H1 (cell line): ENCODE measurements around the gene ZMYND12. TPM values are rescaled to one million over a fixed set of nuclear protein-coding genes. Genes with fewer than 3 reads are reported as not detected.

ENCODE experiments used
- CTCF ChIA-PET: fragments of 300-600 bp; sonication (Branson Sonifier 250); formaldehyde crosslinking; loops from one replicate; lab custom pipeline; 2021; ENCODE audit not compliant: partially characterized antibody; lab: Charles Lee
- POLR2A ChIA-PET: fragments of 300-600 bp; sonication (Branson Sonifier 250); formaldehyde crosslinking; loops from one replicate; lab custom pipeline; 2021; ENCODE audit warnings: inconsistent platforms; ENCODE audit not compliant: partially characterized antibody; lab: Charles Lee
- DNase-seq, 2 experiments: peaks; one replicate each; pipeline versions ENCODE4 v3.0.0 to v3.0.0-alpha.2; 2010 to 2022; ENCODE audit warnings: low spot score in 2 of 2, low read depth in 1 of 2, mixed read lengths in 1 of 2
- FAIRE-seq: peaks from 2 replicates; lab custom pipeline; 2011; peaks lifted over from hg19 to GRCh38; lab: Jason Lieb, UNC
- H2AFZ ChIP-seq: 2 replicates; pipeline ENCODE4 v1.8.1; 2012; ENCODE audit warnings: low read length, inconsistent platforms
- H2AK5ac ChIP-seq: 2 replicates; pipeline ENCODE4 v1.6.1; 2013; ENCODE audit warnings: low read depth, low read length
- H2BK120ac ChIP-seq: replicated peaks from 2 replicates; pipeline ENCODE3; 2013; ENCODE audit warnings: low read depth, low read length, inconsistent platforms
- H2BK12ac ChIP-seq: 2 replicates; pipeline ENCODE4 v1.6.1; 2013; ENCODE audit warnings: low read depth, low read length
- H2BK15ac ChIP-seq: 2 replicates; pipeline ENCODE4 v1.6.1; 2013; ENCODE audit warnings: low read length
- H2BK20ac ChIP-seq: 2 replicates; pipeline ENCODE4 v1.6.1; 2013; ENCODE audit warnings: low read length
- H2BK5ac ChIP-seq: 2 replicates; pipeline ENCODE4 v1.6.1; 2013; ENCODE audit warnings: low read depth, low read length
- H3K14ac ChIP-seq: 2 replicates; pipeline ENCODE4 v1.6.1; 2013; ENCODE audit warnings: inconsistent platforms; ENCODE audit not compliant: insufficient read length
- H3K18ac ChIP-seq: 2 replicates; pipeline ENCODE4 v1.6.1; 2013; ENCODE audit warnings: low read length; ENCODE audit errors: extremely low read depth
- H3K23ac ChIP-seq: 2 replicates; pipeline ENCODE4 v1.6.1; 2013; ENCODE audit warnings: inconsistent platforms; ENCODE audit not compliant: insufficient read length
- H3K23me2 ChIP-seq: 2 replicates; pipeline ENCODE4 v1.6.1; 2013; ENCODE audit warnings: low read depth, low read length
- H3K27ac ChIP-seq: 2 replicates; pipeline ENCODE4 v1.6.1; 2011; ENCODE audit warnings: low read depth, low read length, inconsistent platforms
- H3K27me3 ChIP-seq, 4 experiments: replicated peaks in 1 of 4; 1 replicate in 1 of 4; 2 replicates in 3 of 4; pipeline versions ENCODE4 v1.6.1 to v1.8.1; 2011 to 2013; ENCODE audit warnings: low read length in 3 of 4, mild to moderate bottlenecking in 3 of 4, inconsistent platforms in 2 of 4, mixed read lengths in 2 of 4, moderate library complexity in 1 of 4; ENCODE audit not compliant: control insufficient read depth in 3 of 4, insufficient read depth in 3 of 4; ENCODE audit errors: extremely low read depth in 1 of 4
- H3K36me3 ChIP-seq, 4 experiments: 2 replicates each; pipeline versions ENCODE4 v1.6.1 to v1.8.1; 2011 to 2013; ENCODE audit warnings: mild to moderate bottlenecking in 4 of 4, low read length in 3 of 4, moderate library complexity in 2 of 4, control low read depth in 1 of 4, inconsistent platforms in 1 of 4; ENCODE audit not compliant: insufficient read depth in 4 of 4, control insufficient read depth in 2 of 4
- H3K4ac ChIP-seq: replicated peaks from 2 replicates; pipeline ENCODE3; 2013; ENCODE audit warnings: low read length, low read depth, mixed read lengths, inconsistent platforms; ENCODE audit not compliant: insufficient read length
- H3K4me1 ChIP-seq, 4 experiments: replicated peaks in 1 of 4; 1 replicate in 1 of 4; 2 replicates in 3 of 4; pipeline versions ENCODE4 v1.6.1 to v1.8.1; 2011 to 2013; ENCODE audit warnings: low read length in 3 of 4, inconsistent platforms in 2 of 4, mixed read lengths in 1 of 4; ENCODE audit not compliant: insufficient read depth in 4 of 4, control insufficient read depth in 3 of 4
- H3K4me2 ChIP-seq, 2 experiments: 2 replicates each; pipeline versions ENCODE4 v1.6.1 to v1.8.1; 2011 to 2013; ENCODE audit warnings: low read depth in 2 of 2, low read length in 2 of 2, control low read depth in 1 of 2, inconsistent platforms in 1 of 2, mild to moderate bottlenecking in 1 of 2; ENCODE audit not compliant: insufficient read depth in 1 of 2
- H3K4me3 ChIP-seq, 4 experiments: fragments of 200-600, 300-600 bp in 1 of 4; sonication (generic), shearing (Covaris generic), sonication (Bioruptor Twin) in 1 of 4; 2 replicates each; pipeline versions ENCODE4 v1.5.1 to v1.8.1; 2011 to 2016; ENCODE audit warnings: low read length in 4 of 4, low read depth in 3 of 4, control low read depth in 2 of 4, inconsistent platforms in 2 of 4, mild to moderate bottlenecking in 2 of 4, mixed read lengths in 1 of 4, moderate library complexity in 1 of 4; ENCODE audit not compliant: insufficient read depth in 2 of 4; ENCODE audit errors: extremely low read depth in 1 of 4
- H3K56ac ChIP-seq: replicated peaks from 2 replicates; pipeline ENCODE3; 2013; ENCODE audit warnings: low read depth, mild to moderate bottlenecking, mixed read lengths, low read length, inconsistent platforms; ENCODE audit not compliant: insufficient read length
- H3K79me1 ChIP-seq: 2 replicates; pipeline ENCODE4 v1.6.1; 2013; ENCODE audit warnings: low read depth, low read length, control low read depth
- H3K79me2 ChIP-seq, 2 experiments: 2 replicates each; pipeline versions ENCODE4 v1.6.1 to v1.8.1; 2012 to 2013; ENCODE audit warnings: low read length in 2 of 2, mild to moderate bottlenecking in 2 of 2, inconsistent platforms in 1 of 2; ENCODE audit not compliant: insufficient read depth in 2 of 2, control insufficient read depth in 1 of 2
- H3K9ac ChIP-seq, 4 experiments: replicated peaks in 1 of 4; 1 replicate in 1 of 4; 2 replicates in 3 of 4; pipeline versions ENCODE4 v1.6.1 to v1.8.1; 2011 to 2013; ENCODE audit warnings: low read depth in 3 of 4, low read length in 3 of 4, control low read depth in 2 of 4, mild to moderate bottlenecking in 2 of 4, moderate library complexity in 2 of 4, inconsistent platforms in 1 of 4; ENCODE audit errors: extremely low read depth in 1 of 4
- H3K9me3 ChIP-seq, 2 experiments: 2 replicates each; pipeline versions ENCODE4 v1.6.1 to v1.8.1; 2012 to 2013; ENCODE audit warnings: mild to moderate bottlenecking in 2 of 2, moderate library complexity in 2 of 2, control low read depth in 1 of 2, inconsistent platforms in 1 of 2, low read depth in 1 of 2, low read length in 1 of 2, mixed read lengths in 1 of 2; ENCODE audit not compliant: insufficient read depth in 2 of 2
- H4K20me1 ChIP-seq, 2 experiments: replicated peaks in 1 of 2; 2 replicates each; pipeline versions ENCODE3 to v1.8.1; 2011 to 2013; ENCODE audit warnings: inconsistent platforms in 2 of 2, low read length in 2 of 2, mild to moderate bottlenecking in 1 of 2; ENCODE audit not compliant: insufficient read depth in 2 of 2, control insufficient read depth in 1 of 2
- H4K5ac ChIP-seq: 2 replicates; pipeline ENCODE4 v1.6.1; 2013; ENCODE audit warnings: low read length, low read depth, mixed read lengths, inconsistent platforms; ENCODE audit not compliant: insufficient read length
- H4K8ac ChIP-seq: 2 replicates; pipeline ENCODE4 v1.8.0; 2013; ENCODE audit warnings: mild to moderate bottlenecking, moderate library complexity, low read length, inconsistent platforms; ENCODE audit not compliant: insufficient read depth; ENCODE audit errors: extremely low read depth
- H4K91ac ChIP-seq: replicated peaks from 2 replicates; pipeline ENCODE3; 2013; ENCODE audit warnings: low read length, mixed read lengths, inconsistent platforms; ENCODE audit not compliant: insufficient read length
- CHD1 ChIP-seq: IDR thresholded peaks from 2 replicates; pipeline ENCODE4 v1.6.1; 2012; ENCODE audit warnings: low read depth, low read length, improper control_type of control experiment
- CHD2 ChIP-seq: IDR thresholded peaks from 2 replicates; pipeline ENCODE4 v1.6.1; 2012; ENCODE audit warnings: low read length, improper control_type of control experiment
- CREB1 ChIP-seq: IDR thresholded peaks from 2 replicates; pipeline ENCODE4 v1.6.1; 2012; ENCODE audit warnings: inconsistent platforms
- CTCF ChIP-seq, 3 experiments: IDR thresholded peaks; 1 replicate in 2 of 3; 2 replicates in 1 of 3; pipeline versions ENCODE4 v1.5.1 to v1.6.1; 2011; ENCODE audit warnings: low read length in 3 of 3, mild to moderate bottlenecking in 3 of 3, inconsistent platforms in 2 of 3, low read depth in 1 of 3, moderate library complexity in 1 of 3; ENCODE audit not compliant: insufficient read depth in 1 of 3; ENCODE audit errors: control extremely low read depth in 1 of 3
- E2F6 ChIP-seq: IDR thresholded peaks from 2 replicates; pipeline ENCODE4 v1.6.1; 2012; ENCODE audit warnings: inconsistent platforms
- NANOG ChIP-seq: IDR thresholded peaks from 2 replicates; pipeline ENCODE4 v1.6.1; 2011; ENCODE audit warnings: low read length, low read depth, mild to moderate bottlenecking, inconsistent platforms; ENCODE audit not compliant: insufficient read depth, poor library complexity, severe bottlenecking
- POLR2AphosphoS5 ChIP-seq: IDR thresholded peaks from 2 replicates; pipeline ENCODE4 v1.6.1; 2011; ENCODE audit warnings: low read depth, low read length
- RBBP5 ChIP-seq: IDR thresholded peaks from 2 replicates; pipeline ENCODE4 v1.7.1; 2012; ENCODE audit warnings: low read depth, mild to moderate bottlenecking, inconsistent platforms, low read length, moderate library complexity, borderline replicate concordance
- SP1 ChIP-seq: IDR thresholded peaks from 2 replicates; pipeline ENCODE4 v1.6.1; 2011; ENCODE audit warnings: low read depth, low read length
- SUZ12 ChIP-seq: fragments of 200-600 bp; sonication (generic); IDR thresholded peaks from 2 replicates; pipeline ENCODE4 v1.6.1; 2012; ENCODE audit warnings: mild to moderate bottlenecking, inconsistent platforms, low read length, moderate library complexity, mixed read lengths
- TEAD4 ChIP-seq: IDR thresholded peaks from 2 replicates; pipeline ENCODE4 v1.6.1; 2012; ENCODE audit warnings: low read depth, low read length, inconsistent platforms, mixed read lengths
- ZNF274 ChIP-seq: IDR thresholded peaks from 2 replicates; pipeline ENCODE4 v1.7.0; 2012; ENCODE audit warnings: low read length, borderline replicate concordance; ENCODE audit errors: extremely low read depth
- WGBS, 2 experiments: shearing (Covaris generic) in 1 of 2; methylation state at CpG; one replicate each; pipeline versions ENCODE4 v1.1.6 to v1.1.7; 2013 to 2015; ENCODE audit warnings: low lambda C conversion rate in 2 of 2, mixed read lengths in 2 of 2, inconsistent platforms in 1 of 2, low coverage in 1 of 2, missing lambda C conversion rate in 1 of 2; ENCODE audit not compliant: insufficient replicate concordance in 2 of 2, insufficient coverage in 1 of 2, insufficient read length in 1 of 2; ENCODE audit errors: extremely low coverage in 1 of 2, missing lambda C conversion rate in 1 of 2; 5-methylcytosine and 5-hydroxymethylcytosine counted together
- polyA plus RNA-seq, 7 experiments: library from polyadenylated mRNA; depleted of rRNA in 3 of 7; stranded (reverse) in 5 of 7; unstranded in 2 of 7; fragments of >200 nt in 5 of 7; fragments of 200-250 nt in 2 of 7; gene quantifications; 1 replicate in 5 of 7; 2 replicates in 1 of 7; 4 replicates in 1 of 7; pipeline versions ENCODE4 v1.2.1 to v1.2.3, GENCODE V29; 2011 to 2013; ENCODE audit warnings: missing spikeins in 2 of 7, mixed read lengths in 2 of 7
- total RNA-seq: library from RNA; stranded (reverse); fragmentation: NEBNext Ultra II Directional; extraction: Animal tissue kit (Norgen Biotek cat#: 25700); gene quantifications from 2 replicates; pipeline ENCODE4 v1.2.1, GENCODE V29; 2021

ZMYND12 gene
- total and polyA plus RNA-seq, 2 of the 8 experiments (the other 6 are each of a cell fraction or from before 2014, with no cell fraction given) = 0.62 TPM; not detected in 1

GRCh38 chr1:42432714-42433113 lies 23.1 kb downstream of the ZMYND12 start:
- H4K91ac ChIP-seq = no peak overlapping the region
- no peak overlapping the region for H3K23ac ChIP-seq
- H3K4me2 ChIP-seq = no peak overlapping the region
- no peak overlapping the region for H2BK120ac ChIP-seq
- 87% methylated on average over 4 of the region's 4 CpGs; no CpG with 5 or more reads in 1 of the 2 experiments for WGBS, 2 experiments
- H3K14ac ChIP-seq = no peak overlapping the region
- FAIRE-seq (no peak), DNase-seq (no peak)
- ChIA-PET POLR2A (interaction anchor here (1.6 to 2.6 kb wide), 2 partner anchors 15 to 19 kb away, joined by 3 to 6 read pairs; no protein-coding TSS in a partner anchor), CTCF (interaction anchor here (0.6 kb wide), 1 partner anchor 28 kb away, joined by 3 read pairs; no protein-coding TSS in a partner anchor)
- no peak for TF ChIP-seq SP1
- no peak for TF ChIP-seq POLR2AphosphoS5
- no peak for TF ChIP-seq NANOG
- TF ChIP-seq RBBP5 = no peak
- TF ChIP-seq SUZ12 = no peak
- no peak for TF ChIP-seq TEAD4
- TF ChIP-seq CTCF (IDR thresholded peaks at IDR 0.05; ENCODE audit: control extremely low read depth in 1 of 3, insufficient read depth in 1 of 3, low read depth in 1 of 3, low read length in 3 of 3) = no peak
- TF ChIP-seq CREB1 = no peak
- no peak for TF ChIP-seq ZNF274
- no peak for TF ChIP-seq E2F6
- TF ChIP-seq CHD2 = no peak
- TF ChIP-seq CHD1 = no peak
- no peak overlapping the region for H4K5ac ChIP-seq
- H3K36me3 ChIP-seq = no peaks in the 10 kb centered on the region
- no peak overlapping the region for H2BK15ac ChIP-seq
- H3K27me3 ChIP-seq = no peaks in the 10 kb centered on the region
- H3K56ac ChIP-seq = no peak overlapping the region
- H4K8ac ChIP-seq = no peak overlapping the region
- H4K20me1 ChIP-seq = no peaks in the 10 kb centered on the region
- no peak overlapping the region for H3K27ac ChIP-seq
- H3K23me2 ChIP-seq = no peaks in the 10 kb centered on the region
- no peak overlapping the region for H3K4me3 ChIP-seq
- no peak overlapping the region for H2AFZ ChIP-seq
- no peak overlapping the region for H3K4ac ChIP-seq
- H3K9me3 ChIP-seq = no peaks in the 10 kb centered on the region; a peak in 1 of 4 replicates
- no peaks in the 10 kb centered on the region for H3K79me2 ChIP-seq
- H3K18ac ChIP-seq = no peak overlapping the region
- H2BK12ac ChIP-seq = no peak overlapping the region
- H3K79me1 ChIP-seq = no peaks in the 10 kb centered on the region
- H2AK5ac ChIP-seq = no peak overlapping the region
- H2BK5ac ChIP-seq = no peak overlapping the region
- no peak overlapping the region for H2BK20ac ChIP-seq
- H3K4me1 ChIP-seq = no peaks in the 10 kb centered on the region
- H3K9ac ChIP-seq = no peak overlapping the region
